Stomach (tissue), 9 donors: ENCODE measurements around the gene ATR. TPM values are rescaled to one million over a fixed set of nuclear protein-coding genes. Genes with fewer than 3 reads are reported as not detected.

Experiments
- DNase-seq, 2 donors: peaks; one replicate each; pipeline versions ENCODE4 v3.0.0 to v3.0.0-alpha.2; 2013 to 2019
- H3K27ac ChIP-seq, 5 donors: fragments of 200-600 bp in 4 of 5; sonication (generic) in 4 of 5; one replicate each; pipeline ENCODE4 v1.5.1; 2013 to 2019; ENCODE audit warnings: mild to moderate bottlenecking in 1 of 5, moderate library complexity in 1 of 5
- H3K27me3 ChIP-seq, 3 donors: fragments of 200-600 bp; sonication (generic); one replicate each; pipeline ENCODE4 v1.5.1; 2017 to 2019; ENCODE audit warnings: mixed run types in 1 of 3
- H3K36me3 ChIP-seq, 4 donors: fragments of 200-600 bp; sonication (generic); 1 replicate in 3 of 4; 2 replicates in 1 of 4; pipeline ENCODE4 v1.5.1; 2016 to 2019
- H3K4me1 ChIP-seq, 4 donors: fragments of 200-600 bp; sonication (generic); one replicate each; pipeline ENCODE4 v1.5.1; 2016 to 2019
- H3K4me3 ChIP-seq, 4 donors: fragments of 200-600 bp; sonication (generic) in 3 of 4; one replicate each; pipeline ENCODE4 v1.5.1; 2016 to 2019; ENCODE audit warnings: mild to moderate bottlenecking in 1 of 4
- H3K9me3 ChIP-seq, 4 donors: fragments of 200-600 bp; sonication (generic); one replicate each; pipeline ENCODE4 v1.5.1; 2016 to 2019
- CTCF ChIP-seq, 7 experiments: fragments of 450-650 bp in 4 of 7; fragments of 200-600 bp in 3 of 7; sonication (generic) in 3 of 7; IDR thresholded peaks; one replicate each; pipeline ENCODE4 v1.5.1; 2016 to 2019; ENCODE audit warnings: antibody characterized with exemption in 7 of 7, control low read depth in 2 of 7, mild to moderate bottlenecking in 1 of 7
- EP300 ChIP-seq: sonication (generic); formaldehyde crosslinking; IDR thresholded peaks from one replicate; pipeline ENCODE4 v1.6.1; 2017; ENCODE audit warnings: antibody characterized with exemption
- POLR2A ChIP-seq, 4 donors: fragments of 450-650 bp; IDR thresholded peaks; one replicate each; pipeline ENCODE4 v1.6.1; 2016; ENCODE audit warnings: antibody characterized with exemption in 4 of 4, control low read depth in 2 of 4, mild to moderate bottlenecking in 1 of 4, moderate library complexity in 1 of 4
- POLR2AphosphoS5 ChIP-seq, 3 donors: sonication (generic); formaldehyde crosslinking; IDR thresholded peaks; one replicate each; pipeline ENCODE4 v1.6.1; 2016; ENCODE audit warnings: antibody characterized with exemption in 3 of 3
- WGBS, 5 donors: extraction: QIAGEN DNeasy Blood & Tissue Kit in 3 of 5; methylation state at CpG; one replicate each; pipeline versions ENCODE4 v1.1.5 to v1.1.7; 2013 to 2018; 5-methylcytosine and 5-hydroxymethylcytosine counted together
- intact Hi-C: fragments of 100-400 bp; cut with DNase I; formaldehyde crosslinking; loops from one replicate; pipeline ENCODE4 v1.15.1; 2023; ENCODE audit warnings: low total_unique reads
- polyA plus RNA-seq, 3 donors: library from polyadenylated mRNA; stranded (reverse); fragments of 200-250 nt; gene quantifications; one replicate each; pipeline ENCODE4 v1.2.3, GENCODE V29; 2013
- total RNA-seq, 5 donors: library from RNA; depleted of rRNA; stranded (reverse); fragments of >200 nt; gene quantifications; one replicate each; pipeline versions ENCODE4 v1.1.0 to v1.2.3, GENCODE V29; 2014 to 2016
- donor health status: healthy with polysubstance abuse.
- donor health status: Bipolar disorder and iron deficiency.
- donor health status: healthy.

Gene ATR
- total and polyA plus RNA-seq, 8 donors = 6.0 to 51.0 (median 14.5) TPM

GRCh38 chr3:142484912-142485435 lies 93.6 kb downstream of the ATR start:
- DNase-seq = no peak
- H3K9me3 ChIP-seq = peaks cover 8 to 20% (median 15%) of the 10 kb centered on the region in 4 donors
- no peak overlapping the region for H3K27ac ChIP-seq
- H3K27me3 ChIP-seq = no peaks in the 10 kb centered on the region
- no peak for TF ChIP-seq POLR2AphosphoS5 (IDR thresholded peaks at IDR 0.05)
- no peak for TF ChIP-seq EP300
- TF ChIP-seq POLR2A (IDR thresholded peaks at IDR 0.05) = no peak
- TF ChIP-seq CTCF (IDR thresholded peaks at IDR 0.05) = no peak
- peaks cover 41 to 99% (median 92%) of the 10 kb centered on the region in 4 donors for H3K36me3 ChIP-seq
- intact Hi-C loops = no loop called here
- H3K4me3 ChIP-seq = no peak overlapping the region
- 94 to 99% (median 96%) methylated on average over 4 of the region's 4 CpGs for WGBS, 5 donors
- no peaks in the 10 kb centered on the region for H3K4me1 ChIP-seq

- Histone ChIP-seq H3K36me3 (peaks cover 38 to 63% (median 61%) of the 10 kb centered on the region in 4 donors), H3K4me3 (no peak overlapping the region), H3K9me3 (peaks cover 8 to 21% (median 15%) of the 10 kb centered on the region in 4 donors), H3K4me1 (no peaks in the 10 kb centered on the region), H3K27me3 (no peaks in the 10 kb centered on the region), H3K27ac (no peak overlapping the region)
- 96 to 100% (median 98%) methylated on average over 2 of the region's 2 CpGs for WGBS, 5 donors
- TF ChIP-seq CTCF (IDR thresholded peaks at IDR 0.05) (no peak), POLR2A (IDR thresholded peaks at IDR 0.05) (no peak), EP300 (no peak), POLR2AphosphoS5 (IDR thresholded peaks at IDR 0.05) (no peak)
- no peak for DNase-seq
- intact Hi-C loops = no loop called here
Measured at GRCh38 chr3:142481196-142481595, 97.3 kb downstream of the ATR start.

GRCh38 chr3:142470826-142471225 lies 107.7 kb downstream of the ATR start:
- intact Hi-C loops = no loop called here
- no peak overlapping the region for H3K27ac ChIP-seq
- H3K36me3 ChIP-seq = peaks cover 0 to 10% (median 3%) of the 10 kb centered on the region in 4 donors
- TF ChIP-seq CTCF (IDR thresholded peaks at IDR 0.05) (no peak), POLR2A (IDR thresholded peaks at IDR 0.05) (no peak), POLR2AphosphoS5 (IDR thresholded peaks at IDR 0.05) (no peak)
- H3K4me1 ChIP-seq = no peaks in the 10 kb centered on the region
- peaks cover 0 to 10% (median 8%) of the 10 kb centered on the region in 4 donors for H3K9me3 ChIP-seq
- H3K4me3 ChIP-seq = no peak overlapping the region
- no peaks in the 10 kb centered on the region for H3K27me3 ChIP-seq
- WGBS, 5 donors = 94 to 99% (median 97%) methylated on average over 4 of the region's 4 CpGs
- DNase-seq = no peak

GRCh38 chr3:142468456-142468855 lies 110.1 kb downstream of the ATR start:
- TF ChIP-seq EP300 (no peak), CTCF (IDR thresholded peaks at IDR 0.05) (no peak), POLR2A (IDR thresholded peaks at IDR 0.05) (no peak), POLR2AphosphoS5 (IDR thresholded peaks at IDR 0.05) (no peak)
- peaks cover 0 to 5% (median 3%) of the 10 kb centered on the region in 4 donors for H3K9me3 ChIP-seq
- H3K4me1 ChIP-seq = no peaks in the 10 kb centered on the region
- H3K27me3 ChIP-seq = no peaks in the 10 kb centered on the region
- H3K36me3 ChIP-seq = peaks cover 0 to 21% (median 12%) of the 10 kb centered on the region in 4 donors
- H3K27ac ChIP-seq = no peak overlapping the region
- 95 to 99% (median 97%) methylated on average over 4 of the region's 4 CpGs for WGBS, 5 donors
- DNase-seq = no peak
- no peak overlapping the region for H3K4me3 ChIP-seq
- intact Hi-C loops = no loop called here
